HepG2 (cell line): ENCODE data around the gene PIF1.

Source experiments
- EZH2 ChIP-seq: conservative IDR thresholded peaks from 2 replicates; pipeline ENCODE4 v1.6.1; 2012; ENCODE audit warnings: mild to moderate bottlenecking, low read depth, low read length, moderate library complexity
- MAZ ChIP-seq, 2 experiments: sonication (generic) in 1 of 2; formaldehyde crosslinking in 1 of 2; IDR thresholded peaks; 2 replicates each; pipeline versions ENCODE4 v1.5.0 to v1.6.1; 2012 to 2020; ENCODE audit warnings: low read depth in 2 of 2, mild to moderate bottlenecking in 2 of 2, borderline replicate concordance in 1 of 2, improper control_type of control experiment in 1 of 2, low read length in 1 of 2, missing genetic modification reagents in 1 of 2, moderate library complexity in 1 of 2
- MYC ChIP-seq: sonication (generic); formaldehyde crosslinking; IDR thresholded peaks from 2 replicates; pipeline ENCODE4 v1.9.0; 2021; ENCODE audit warnings: missing genetic modification reagents, borderline replicate concordance
- SRSF9 ChIP-seq: fragments of 200-400 bp; formaldehyde crosslinking; IDR thresholded peaks from 2 replicates; pipeline ENCODE4 v1.6.1; 2018; ENCODE audit warnings: borderline replicate concordance, mild to moderate bottlenecking, low read depth, low read length; ENCODE audit not compliant: insufficient read depth, poor library complexity, severe bottlenecking
- ZBTB7A ChIP-seq: sonication (generic); formaldehyde crosslinking; IDR thresholded peaks from 2 replicates; pipeline ENCODE4 v1.8.0; 2022; ENCODE audit warnings: mild to moderate bottlenecking, missing genetic modification reagents
- ZMYM3 ChIP-seq: sonication (generic); formaldehyde crosslinking; IDR thresholded peaks from 2 replicates; pipeline ENCODE4 v1.5.1; 2020; ENCODE audit warnings: mild to moderate bottlenecking, missing genetic modification reagents
- ZNF446 ChIP-seq: sonication (generic); formaldehyde crosslinking; IDR thresholded peaks from 2 replicates; pipeline ENCODE4 v1.5.0; 2020; ENCODE audit warnings: mild to moderate bottlenecking, missing genetic modification reagents
- ZNF589 ChIP-seq: sonication (generic); formaldehyde crosslinking; conservative IDR thresholded peaks from 2 replicates; pipeline ENCODE4 v1.8.0; 2022; ENCODE audit warnings: mild to moderate bottlenecking, moderate library complexity, missing genetic modification reagents
- ZZZ3 ChIP-seq: sonication (generic); formaldehyde crosslinking; IDR thresholded peaks from 2 replicates; pipeline ENCODE4 v1.4.0; 2020; ENCODE audit warnings: missing genetic modification reagents, mild to moderate bottlenecking, borderline replicate concordance
- TF ChIP-seq, protein P1 (sequence below): sonication (generic); formaldehyde crosslinking; IDR thresholded peaks from 2 replicates; pipeline ENCODE4 v1.5.1; 2020; ENCODE audit warnings: mild to moderate bottlenecking, missing genetic modification reagents, moderate library complexity
- TF ChIP-seq, protein P2 (sequence below), 2 experiments: sonication (generic) in 1 of 2; formaldehyde crosslinking in 1 of 2; IDR thresholded peaks; 2 replicates each; pipeline versions ENCODE4 v1.5.1 to v1.6.1; 2011 to 2020; ENCODE audit warnings: borderline replicate concordance in 1 of 2, low read depth in 1 of 2, low read length in 1 of 2, mild to moderate bottlenecking in 1 of 2, missing genetic modification reagents in 1 of 2, moderate library complexity in 1 of 2
- TF ChIP-seq, protein P3 (sequence below): sonication (generic); formaldehyde crosslinking; IDR thresholded peaks from 2 replicates; pipeline ENCODE4 v1.5.0; 2020; ENCODE audit warnings: mild to moderate bottlenecking, missing genetic modification reagents, moderate library complexity
- TF ChIP-seq, protein P4 (sequence below): fragments of 450-650 bp; IDR thresholded peaks from 2 replicates; pipeline ENCODE4 v1.6.1; 2017

DNA sequence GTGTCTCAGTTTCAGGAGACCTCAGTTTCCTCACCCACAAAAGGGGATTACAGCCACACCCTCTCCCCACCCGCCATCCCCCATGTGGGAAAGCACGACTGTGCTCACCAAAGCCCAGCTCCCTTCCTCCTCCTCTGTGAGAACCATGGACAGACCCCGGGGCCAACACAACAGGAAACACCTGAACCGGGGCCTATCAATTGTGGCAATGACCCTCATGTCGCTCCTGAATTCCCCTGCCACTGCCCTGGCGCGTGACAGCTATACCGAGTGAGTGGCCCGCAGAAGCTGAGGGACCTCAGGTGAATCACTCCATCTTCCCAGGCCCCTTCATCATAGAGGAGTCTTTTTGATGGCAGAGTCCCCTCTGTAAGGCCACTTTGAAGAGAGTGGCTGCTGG is 44.9 kb upstream of the PIF1 start:
- TF ChIP-seq ZZZ3 (CRISPR knock-in tag) = no peak
- TF ChIP-seq, protein P1, sequence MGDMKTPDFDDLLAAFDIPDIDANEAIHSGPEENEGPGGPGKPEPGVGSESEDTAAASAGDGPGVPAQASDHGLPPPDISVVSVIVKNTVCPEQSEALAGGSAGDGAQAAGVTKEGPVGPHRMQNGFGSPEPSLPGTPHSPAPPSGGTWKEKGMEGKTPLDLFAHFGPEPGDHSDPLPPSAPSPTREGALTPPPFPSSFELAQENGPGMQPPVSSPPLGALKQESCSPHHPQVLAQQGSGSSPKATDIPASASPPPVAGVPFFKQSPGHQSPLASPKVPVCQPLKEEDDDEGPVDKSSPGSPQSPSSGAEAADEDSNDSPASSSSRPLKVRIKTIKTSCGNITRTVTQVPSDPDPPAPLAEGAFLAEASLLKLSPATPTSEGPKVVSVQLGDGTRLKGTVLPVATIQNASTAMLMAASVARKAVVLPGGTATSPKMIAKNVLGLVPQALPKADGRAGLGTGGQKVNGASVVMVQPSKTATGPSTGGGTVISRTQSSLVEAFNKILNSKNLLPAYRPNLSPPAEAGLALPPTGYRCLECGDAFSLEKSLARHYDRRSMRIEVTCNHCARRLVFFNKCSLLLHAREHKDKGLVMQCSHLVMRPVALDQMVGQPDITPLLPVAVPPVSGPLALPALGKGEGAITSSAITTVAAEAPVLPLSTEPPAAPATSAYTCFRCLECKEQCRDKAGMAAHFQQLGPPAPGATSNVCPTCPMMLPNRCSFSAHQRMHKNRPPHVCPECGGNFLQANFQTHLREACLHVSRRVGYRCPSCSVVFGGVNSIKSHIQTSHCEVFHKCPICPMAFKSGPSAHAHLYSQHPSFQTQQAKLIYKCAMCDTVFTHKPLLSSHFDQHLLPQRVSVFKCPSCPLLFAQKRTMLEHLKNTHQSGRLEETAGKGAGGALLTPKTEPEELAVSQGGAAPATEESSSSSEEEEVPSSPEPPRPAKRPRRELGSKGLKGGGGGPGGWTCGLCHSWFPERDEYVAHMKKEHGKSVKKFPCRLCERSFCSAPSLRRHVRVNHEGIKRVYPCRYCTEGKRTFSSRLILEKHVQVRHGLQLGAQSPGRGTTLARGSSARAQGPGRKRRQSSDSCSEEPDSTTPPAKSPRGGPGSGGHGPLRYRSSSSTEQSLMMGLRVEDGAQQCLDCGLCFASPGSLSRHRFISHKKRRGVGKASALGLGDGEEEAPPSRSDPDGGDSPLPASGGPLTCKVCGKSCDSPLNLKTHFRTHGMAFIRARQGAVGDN (CRISPR knock-in tag) = no peak
- TF ChIP-seq, protein P2, sequence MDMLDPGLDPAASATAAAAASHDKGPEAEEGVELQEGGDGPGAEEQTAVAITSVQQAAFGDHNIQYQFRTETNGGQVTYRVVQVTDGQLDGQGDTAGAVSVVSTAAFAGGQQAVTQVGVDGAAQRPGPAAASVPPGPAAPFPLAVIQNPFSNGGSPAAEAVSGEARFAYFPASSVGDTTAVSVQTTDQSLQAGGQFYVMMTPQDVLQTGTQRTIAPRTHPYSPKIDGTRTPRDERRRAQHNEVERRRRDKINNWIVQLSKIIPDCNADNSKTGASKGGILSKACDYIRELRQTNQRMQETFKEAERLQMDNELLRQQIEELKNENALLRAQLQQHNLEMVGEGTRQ (IDR thresholded peaks at IDR 0.05; ENCODE audit: low read depth, low read length) = no peak
- TF ChIP-seq, protein P2 (CRISPR knock-in tag; IDR thresholded peaks at IDR 0.05; ENCODE audit: borderline replicate concordance) = no peak
- TF ChIP-seq ZNF589 = no peak
- TF ChIP-seq, protein P3, sequence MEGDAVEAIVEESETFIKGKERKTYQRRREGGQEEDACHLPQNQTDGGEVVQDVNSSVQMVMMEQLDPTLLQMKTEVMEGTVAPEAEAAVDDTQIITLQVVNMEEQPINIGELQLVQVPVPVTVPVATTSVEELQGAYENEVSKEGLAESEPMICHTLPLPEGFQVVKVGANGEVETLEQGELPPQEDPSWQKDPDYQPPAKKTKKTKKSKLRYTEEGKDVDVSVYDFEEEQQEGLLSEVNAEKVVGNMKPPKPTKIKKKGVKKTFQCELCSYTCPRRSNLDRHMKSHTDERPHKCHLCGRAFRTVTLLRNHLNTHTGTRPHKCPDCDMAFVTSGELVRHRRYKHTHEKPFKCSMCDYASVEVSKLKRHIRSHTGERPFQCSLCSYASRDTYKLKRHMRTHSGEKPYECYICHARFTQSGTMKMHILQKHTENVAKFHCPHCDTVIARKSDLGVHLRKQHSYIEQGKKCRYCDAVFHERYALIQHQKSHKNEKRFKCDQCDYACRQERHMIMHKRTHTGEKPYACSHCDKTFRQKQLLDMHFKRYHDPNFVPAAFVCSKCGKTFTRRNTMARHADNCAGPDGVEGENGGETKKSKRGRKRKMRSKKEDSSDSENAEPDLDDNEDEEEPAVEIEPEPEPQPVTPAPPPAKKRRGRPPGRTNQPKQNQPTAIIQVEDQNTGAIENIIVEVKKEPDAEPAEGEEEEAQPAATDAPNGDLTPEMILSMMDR = no peak
- no peak for TF ChIP-seq EZH2
- TF ChIP-seq ZMYM3 (CRISPR knock-in tag) = no peak
- TF ChIP-seq, protein P4, sequence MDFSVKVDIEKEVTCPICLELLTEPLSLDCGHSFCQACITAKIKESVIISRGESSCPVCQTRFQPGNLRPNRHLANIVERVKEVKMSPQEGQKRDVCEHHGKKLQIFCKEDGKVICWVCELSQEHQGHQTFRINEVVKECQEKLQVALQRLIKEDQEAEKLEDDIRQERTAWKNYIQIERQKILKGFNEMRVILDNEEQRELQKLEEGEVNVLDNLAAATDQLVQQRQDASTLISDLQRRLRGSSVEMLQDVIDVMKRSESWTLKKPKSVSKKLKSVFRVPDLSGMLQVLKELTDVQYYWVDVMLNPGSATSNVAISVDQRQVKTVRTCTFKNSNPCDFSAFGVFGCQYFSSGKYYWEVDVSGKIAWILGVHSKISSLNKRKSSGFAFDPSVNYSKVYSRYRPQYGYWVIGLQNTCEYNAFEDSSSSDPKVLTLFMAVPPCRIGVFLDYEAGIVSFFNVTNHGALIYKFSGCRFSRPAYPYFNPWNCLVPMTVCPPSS = no peak
- no peak for TF ChIP-seq ZNF446 (CRISPR knock-in tag)
- no peak for TF ChIP-seq SRSF9
- no peak for TF ChIP-seq ZBTB7A (CRISPR knock-in tag)
- TF ChIP-seq MAZ (IDR thresholded peaks at IDR 0.05; ENCODE audit: borderline replicate concordance, low read depth, low read length) = no peak
- TF ChIP-seq MAZ (CRISPR knock-in tag; IDR thresholded peaks at IDR 0.05; ENCODE audit: low read depth) = no peak
- no peak for TF ChIP-seq MYC
